TTC549 (cell line): ENCODE data around the gene CTSZ.
"Not testable (repeated sequence)": the region's sequence is repeated elsewhere in the genome, so short reads cannot be mapped to it uniquely, and the experiment has no call there.

ENCODE experiments used
- FAIRE-seq: peaks from 2 replicates; lab custom pipeline; 2012; peaks lifted over from hg19 to GRCh38; lab: Jason Lieb, UNC

Gene CTSZ

GRCh38 chr20:59006864-59007664 is at the start of gene CTSZ:
TSS of gene CTSZ (minus strand) at chr20:59007254. CDS start at chr20:59007128, 126 bp downstream.
- no peak for FAIRE-seq

GRCh38 chr20:59055302-59055701 is 48.2 kb upstream of the CTSZ start:
- FAIRE-seq, result no peak

- no peak for FAIRE-seq
These were observed 44.7 kb upstream of the CTSZ start for GRCh38 chr20:59051666-59052185.

- no peak for FAIRE-seq
These were observed 43.4 kb upstream of the CTSZ start for GRCh38 chr20:59050437-59050836.

GRCh38 chr20:59048681-59049030 is 41.6 kb upstream of the CTSZ start:
- no peak for FAIRE-seq

GRCh38 chr20:59047938-59048680 is 41.1 kb upstream of the CTSZ start:
- no peak for FAIRE-seq

GRCh38 chr20:59046862-59047261 is 39.8 kb upstream of the CTSZ start:
- FAIRE-seq, result no peak

GRCh38 chr20:59044796-59045195 is 37.7 kb upstream of the CTSZ start:
- FAIRE-seq, result no peak

- no peak for FAIRE-seq
These were observed 37.2 kb upstream of the CTSZ start for GRCh38 chr20:59044295-59044694.

- no peak for FAIRE-seq
These were observed 36.6 kb upstream of the CTSZ start for GRCh38 chr20:59043698-59044097.

GRCh38 chr20:59042796-59043631 is 36.0 kb upstream of the CTSZ start:
- no peak for FAIRE-seq

GRCh38 chr20:59042151-59042795 is 35.2 kb upstream of the CTSZ start, which contains the start of gene PRELID3B:
TSS of gene PRELID3B (minus strand) at chr20:59042786. CDS start at chr20:59042730, 56 bp downstream.
- FAIRE-seq, result no peak

GRCh38 chr20:59041487-59041886 is 34.4 kb upstream of the CTSZ start:
- FAIRE-seq, result not testable (repeated sequence)

- FAIRE-seq, result no peak
These were observed 33.6 kb upstream of the CTSZ start for GRCh38 chr20:59040667-59041066.

- FAIRE-seq, result no peak
These were observed 32.2 kb upstream of the CTSZ start for GRCh38 chr20:59039233-59039632.

- FAIRE-seq, result no peak
These were observed 30.3 kb upstream of the CTSZ start for GRCh38 chr20:59037386-59037785.

- FAIRE-seq, result no peak
These were observed 28.3 kb upstream of the CTSZ start for GRCh38 chr20:59035381-59035780.

GRCh38 chr20:59033616-59034165 is 26.6 kb upstream of the CTSZ start:
- peak; percentile 81 for FAIRE-seq

- no peak for FAIRE-seq
These were observed 26.0 kb upstream of the CTSZ start for GRCh38 chr20:59033093-59033492.

GRCh38 chr20:59032713-59033059 is 25.6 kb upstream of the CTSZ start:
- FAIRE-seq, result no peak

- no peak for FAIRE-seq
These were observed 25.1 kb upstream of the CTSZ start, which contains the start of gene ATP5F1E for GRCh38 chr20:59032023-59032712. TSS of gene ATP5F1E (minus strand) at chr20:59032335. CDS start at chr20:59032251, 84 bp downstream.
